ENCODE measurements around the gene MSN. TPM values are rescaled to one million over a fixed set of nuclear protein-coding genes. Genes with fewer than 3 reads are reported as not detected.
"Not testable (repeated sequence)": the region's sequence is repeated elsewhere in the genome, so short reads cannot be mapped to it uniquely, and the experiment has no call there.

Gene MSN
- total RNA-seq, result 134 TPM

DNA sequence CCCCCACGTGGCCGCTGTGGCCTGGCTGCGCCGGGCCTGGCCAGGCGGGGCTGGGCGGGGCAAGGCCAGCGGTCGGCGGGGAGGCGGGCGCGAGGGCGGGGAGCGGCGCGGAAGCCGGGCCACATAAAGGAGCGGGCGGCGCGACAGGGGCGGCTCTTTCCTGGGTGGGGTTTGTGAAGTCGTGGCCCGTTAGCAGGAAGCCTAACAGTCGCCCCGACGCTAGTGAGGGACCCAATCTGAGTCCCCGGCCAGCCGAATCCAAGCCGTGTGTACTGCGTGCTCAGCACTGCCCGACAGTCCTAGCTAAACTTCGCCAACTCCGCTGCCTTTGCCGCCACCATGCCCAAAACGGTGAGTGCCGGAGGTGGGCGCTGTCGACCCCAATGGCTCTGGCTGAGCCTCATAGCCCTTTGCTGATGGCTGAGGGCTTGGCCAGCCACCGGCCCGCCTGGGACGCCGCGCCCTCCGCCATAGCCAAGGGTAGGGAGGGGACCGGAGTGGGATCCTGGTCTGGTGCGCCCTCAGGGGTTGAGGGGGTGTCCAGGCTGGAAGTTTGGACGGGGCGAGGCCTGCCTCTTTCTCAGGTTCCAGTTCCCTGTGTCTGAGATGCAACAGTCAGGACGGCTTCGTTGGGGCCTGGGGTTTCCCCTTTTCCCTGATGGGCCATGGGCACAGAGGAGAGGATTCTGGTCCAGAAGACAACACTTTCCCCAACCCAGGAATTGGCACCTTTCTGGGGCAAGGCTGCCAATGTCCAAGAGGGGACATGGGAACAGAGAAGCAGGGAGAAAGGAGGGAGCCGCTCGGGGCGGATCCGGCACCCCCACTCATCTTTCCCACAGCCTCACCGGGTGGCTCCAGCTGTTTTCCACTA lies at the start of gene MSN:
TSS of gene MSN (plus strand) at position 152 of the 874 bp plus-strand sequence. CDS start at position 340, 188 bp downstream.
- peak; percentile 82 for DNase-seq (ENCODE audit: low spot score)

- DNase-seq (ENCODE audit: low spot score), result not testable (repeated sequence)
Observed at GRCh38 chrX:65620096-65620705, 47.3 kb upstream of the MSN start.

GRCh38 chrX:65630771-65631170 lies 36.7 kb upstream of the MSN start:
- no peak for DNase-seq (ENCODE audit: low spot score)

DNA sequence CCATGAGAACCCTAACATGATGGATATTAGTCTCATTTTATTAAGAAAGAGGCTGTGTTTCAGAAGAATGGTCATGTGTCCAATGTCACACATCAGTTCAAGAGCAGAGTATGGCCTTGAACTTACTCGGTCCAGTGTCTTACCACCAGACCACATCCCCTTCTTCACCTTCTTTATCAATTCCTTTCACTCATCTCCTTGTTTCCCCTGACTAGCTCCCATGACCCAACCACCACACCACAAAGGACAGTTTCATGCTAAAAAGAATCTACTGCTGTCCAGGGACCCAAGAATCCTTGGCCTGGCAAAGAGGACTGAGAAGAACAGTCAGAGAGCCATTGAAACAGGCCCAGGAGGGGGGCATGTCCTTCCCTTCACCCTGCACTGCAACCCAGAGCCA lies 33.6 kb upstream of the MSN start:
- DNase-seq (ENCODE audit: low spot score), result no peak

GRCh38 chrX:65634732-65635131 lies 32.7 kb upstream of the MSN start:
- DNase-seq (ENCODE audit: low spot score), result no peak

- no peak for DNase-seq (ENCODE audit: low spot score)
Observed at GRCh38 chrX:65635378-65635777, 32.1 kb upstream of the MSN start.

DNA sequence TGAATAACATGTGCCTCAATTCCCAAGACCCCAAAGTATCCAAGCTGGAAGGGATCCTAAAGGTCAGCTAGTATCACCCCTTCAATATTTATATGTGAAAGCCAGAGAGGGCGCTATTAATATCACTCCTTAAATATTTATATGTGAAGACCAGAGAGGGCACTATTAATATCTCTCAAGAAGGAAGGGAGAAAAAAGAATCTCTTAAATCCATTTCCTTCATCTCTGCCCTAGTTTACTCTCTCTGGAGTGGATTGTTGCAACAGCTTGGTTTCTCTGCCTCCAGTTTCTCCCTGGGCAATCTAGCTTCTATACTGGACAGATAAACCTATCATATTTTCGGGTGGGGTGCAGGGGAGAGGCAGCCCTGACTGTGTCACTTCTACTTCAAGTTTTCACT lies 31.6 kb upstream of the MSN start:
- no peak for DNase-seq (ENCODE audit: low spot score)

DNA sequence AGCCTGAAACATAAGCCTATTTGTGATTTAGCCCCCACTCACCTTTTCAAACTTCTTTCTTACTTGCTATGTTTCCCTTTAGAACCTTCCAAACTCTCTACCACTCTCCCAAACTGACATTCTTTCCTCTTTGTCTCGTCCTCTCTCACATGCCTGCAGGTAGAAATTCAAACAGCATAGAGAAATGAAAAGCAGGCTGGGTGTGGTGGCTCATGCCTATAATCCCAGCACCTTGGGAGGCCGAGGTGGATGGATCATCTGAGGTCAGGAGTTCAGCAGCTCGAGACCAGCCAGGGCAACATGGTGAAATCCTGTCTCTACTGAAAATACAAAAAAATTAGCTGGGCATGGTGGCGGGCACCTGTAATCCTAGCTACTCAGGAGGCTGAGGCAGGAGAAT lies 31.2 kb upstream of the MSN start:
- not testable (repeated sequence) for DNase-seq (ENCODE audit: low spot score)

GRCh38 chrX:65637335-65637734 lies 30.1 kb upstream of the MSN start:
- DNase-seq (ENCODE audit: low spot score), result no peak

GRCh38 chrX:65642914-65643491 lies 24.5 kb upstream of the MSN start:
- no peak for DNase-seq (ENCODE audit: low spot score)

- DNase-seq (ENCODE audit: low spot score), result no peak
Observed at GRCh38 chrX:65643531-65644052, 23.9 kb upstream of the MSN start.

- peak; percentile 82 for DNase-seq (ENCODE audit: low spot score)
Observed at GRCh38 chrX:65644621-65645289, 22.7 kb upstream of the MSN start.

GRCh38 chrX:65647801-65648200 lies 19.7 kb upstream of the MSN start:
- no peak for DNase-seq (ENCODE audit: low spot score)

DNA sequence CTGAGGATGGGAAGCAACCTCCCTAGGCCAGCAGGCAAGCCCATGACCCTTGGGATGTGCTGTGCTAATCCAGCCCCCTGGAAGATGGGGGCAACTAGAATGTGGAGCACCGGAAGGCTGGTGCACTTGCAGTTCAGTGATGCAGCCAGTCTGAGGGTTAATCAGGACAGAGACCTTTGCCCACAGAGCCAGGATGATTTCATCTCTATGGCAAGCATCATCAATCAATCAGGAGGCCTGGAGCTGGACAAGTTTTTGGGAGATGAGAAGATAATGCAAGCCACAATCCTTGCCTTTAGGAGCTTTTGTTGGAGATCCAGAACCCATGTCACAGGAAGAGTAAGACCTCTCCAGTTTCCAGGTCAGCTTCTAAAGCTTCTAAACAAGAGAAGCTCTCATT lies 15.4 kb upstream of the MSN start:
- no peak for DNase-seq (ENCODE audit: low spot score)

GRCh38 chrX:65657009-65657441 lies 10.4 kb upstream of the MSN start:
- not testable (repeated sequence) for DNase-seq (ENCODE audit: low spot score)

- DNase-seq (ENCODE audit: low spot score), result no peak
Observed at GRCh38 chrX:65657659-65658058, 9.8 kb upstream of the MSN start.

- DNase-seq (ENCODE audit: low spot score), result no peak
Observed at GRCh38 chrX:65658229-65658628, 9.2 kb upstream of the MSN start.

DNA sequence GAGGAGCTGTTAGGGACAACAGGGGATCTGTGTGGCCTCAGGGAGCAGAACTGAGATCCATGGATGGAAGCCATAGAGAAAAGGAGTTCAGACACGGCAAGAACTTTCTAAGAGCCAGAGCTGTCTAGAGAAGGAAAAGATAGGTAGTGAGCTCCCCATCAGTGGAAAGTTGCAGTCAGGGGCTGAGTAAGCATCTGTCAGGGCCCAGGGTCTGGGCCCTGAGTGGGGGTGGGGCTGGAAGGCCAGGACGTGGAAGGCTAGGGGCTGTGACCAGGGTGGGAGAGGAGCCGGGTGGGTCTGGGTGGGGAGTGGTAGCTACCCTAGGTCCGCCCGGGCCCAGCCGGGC lies 324 bp upstream of the MSN start:
- no peak for DNase-seq (ENCODE audit: low spot score)

- DNase-seq (ENCODE audit: low spot score), result peak; percentile 68
Observed at GRCh38 chrX:65668377-65669310, 1.2 kb downstream of the MSN start.

DNA sequence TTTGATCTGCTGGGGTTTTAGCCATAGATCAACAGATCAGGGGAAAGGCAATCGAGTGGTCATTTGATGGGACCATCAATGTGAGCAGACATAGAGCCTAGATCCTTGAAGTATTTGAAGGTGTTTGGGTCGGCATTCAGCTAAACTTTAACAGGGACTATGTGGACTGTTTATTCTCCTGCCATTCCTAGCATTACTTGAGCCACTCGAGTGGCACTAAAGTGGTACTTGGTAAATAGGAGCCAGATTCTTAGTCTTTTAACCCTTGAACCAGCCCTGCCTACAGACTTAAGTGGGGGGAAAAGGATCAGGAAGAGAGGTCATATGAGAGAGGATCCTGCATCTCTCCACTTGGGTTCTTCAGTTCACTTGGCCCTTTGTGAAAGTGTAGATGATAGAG lies 3.8 kb downstream of the MSN start:
- DNase-seq (ENCODE audit: low spot score), result no peak

GRCh38 chrX:65671966-65672365 lies 4.5 kb downstream of the MSN start:
- no peak for DNase-seq (ENCODE audit: low spot score)

Data from ureter (tissue), 1 donor.